Spleen (tissue), 7 donors: ENCODE measurements around the gene TUBGCP4.

ENCODE experiments used
- CTCF ChIP-seq, 11 experiments: fragments of 200-600 bp in 7 of 11; fragments of 450-650 bp in 4 of 11; sonication (generic) in 4 of 11; IDR thresholded peaks in 8 of 11; conservative IDR thresholded peaks in 3 of 11; 1 replicate in 7 of 11; 2 replicates in 4 of 11; pipeline versions ENCODE4 v1.4.0 to v1.8.0; 2016 to 2021; ENCODE audit warnings: antibody characterized with exemption in 11 of 11, inconsistent platforms in 4 of 11, mild to moderate bottlenecking in 1 of 11
- POLR2AphosphoS5 ChIP-seq, 3 donors: sonication (generic); formaldehyde crosslinking; IDR thresholded peaks; one replicate each; pipeline ENCODE4 v1.5.1; 2017; ENCODE audit warnings: antibody characterized with exemption in 3 of 3
- donor health status: DM: no; HTN: no; CAD: no; lungs with moderate emphysema.
- donor health status: DM: no; HTN: no; CAD: no.
- donor health status: DM: no; HTN: no; CAD: no.

DNA sequence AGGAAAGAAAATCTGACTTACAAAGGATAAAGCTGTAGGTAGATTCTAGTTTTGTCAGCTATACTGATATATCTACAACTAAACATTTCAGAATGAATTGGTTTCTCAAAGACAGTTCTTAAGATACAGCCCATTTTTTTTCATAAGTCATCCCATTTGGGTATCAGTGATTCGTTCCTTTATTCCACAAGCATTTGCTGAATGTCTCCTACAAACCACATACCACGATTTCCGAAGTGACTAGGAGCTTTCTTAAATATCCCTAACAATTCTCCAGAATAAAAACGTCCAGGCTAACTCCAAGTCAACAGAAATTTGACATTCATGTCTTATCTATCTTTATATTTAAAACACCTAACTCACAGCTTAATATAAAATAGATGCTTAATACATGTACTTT is 62.3 kb downstream of the TUBGCP4 start:
- no peak for TF ChIP-seq POLR2AphosphoS5 (IDR thresholded peaks at IDR 0.05)
- no peak for TF ChIP-seq CTCF (IDR thresholded peaks at IDR 0.05 in 8 of 11, conservative IDR thresholded peaks at IDR 0.05 in 3 of 11)
